Adrenal gland (tissue), 5 donors: Measurements from ENCODE around the gene KDM2A.

Source experiments
- CTCF ChIP-seq, 6 experiments: fragments of 450-650 bp in 4 of 6; fragments of 200-600 bp in 2 of 6; sonication (generic) in 1 of 6; IDR thresholded peaks; 1 replicate in 5 of 6; 2 replicates in 1 of 6; pipeline versions ENCODE4 v1.5.1 to v1.8.0; 2016 to 2021; ENCODE audit warnings: antibody characterized with exemption in 6 of 6, mild to moderate bottlenecking in 2 of 6, moderate library complexity in 1 of 6
- POLR2A ChIP-seq, 2 donors: fragments of 450-650 bp; IDR thresholded peaks; one replicate each; pipeline ENCODE4 v1.6.1; 2017; ENCODE audit warnings: antibody characterized with exemption in 2 of 2, mild to moderate bottlenecking in 2 of 2, moderate library complexity in 1 of 2
- donor health status: DM: no; HTN: no; CAD: no.

DNA sequence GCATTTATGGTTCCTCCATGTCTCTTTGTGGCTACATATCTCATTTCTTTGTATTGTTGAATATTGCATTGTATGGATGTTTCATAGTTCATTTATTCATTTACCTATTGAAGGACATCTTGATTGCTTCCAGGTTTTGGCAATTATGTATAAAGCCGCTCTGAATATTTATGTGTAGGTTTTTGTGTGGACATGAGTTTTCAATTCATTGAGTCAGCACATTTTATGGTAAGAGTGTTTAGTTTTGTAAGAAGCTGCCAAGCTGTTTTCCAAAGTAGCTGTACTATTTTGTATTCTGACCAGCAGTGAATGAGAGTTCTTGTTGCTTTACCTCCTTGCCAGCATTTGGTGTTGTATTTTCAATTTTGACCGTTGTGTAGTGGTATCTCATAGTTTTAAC, 39.2 kb downstream of the KDM2A start:
- no peak for TF ChIP-seq CTCF (IDR thresholded peaks at IDR 0.05)
- TF ChIP-seq POLR2A (IDR thresholded peaks at IDR 0.05) = no peak
